ENCODE data around the gene CNOT4. TPM values are rescaled to one million over a fixed set of nuclear protein-coding genes. Genes with fewer than 3 reads are reported as not detected.

The CNOT4 gene
- total RNA-seq, 1 experiment from 2014 or later, result 26.0 TPM

DNA sequence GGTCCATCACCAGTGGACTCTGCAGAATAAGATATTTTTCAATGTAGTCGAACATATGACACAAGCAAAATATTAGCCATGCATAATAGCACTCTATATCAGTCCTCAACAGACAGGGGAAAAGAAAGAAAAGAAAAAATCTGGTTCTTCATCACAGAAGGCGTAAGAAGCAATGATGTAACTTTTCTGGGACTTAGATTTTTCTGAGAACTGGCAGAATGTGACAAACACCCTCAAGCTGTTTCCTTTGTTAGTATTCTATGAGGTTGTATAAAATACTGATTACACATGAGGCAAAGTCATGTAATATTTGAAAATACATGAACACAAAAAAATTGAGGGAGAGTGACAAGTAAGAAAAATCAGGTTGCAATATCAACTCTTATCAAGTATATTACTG, 84.9 kb downstream of the CNOT4 start:
- CTCF ChIA-PET, result no interaction called here
- DNase-seq, result no peak

DNA sequence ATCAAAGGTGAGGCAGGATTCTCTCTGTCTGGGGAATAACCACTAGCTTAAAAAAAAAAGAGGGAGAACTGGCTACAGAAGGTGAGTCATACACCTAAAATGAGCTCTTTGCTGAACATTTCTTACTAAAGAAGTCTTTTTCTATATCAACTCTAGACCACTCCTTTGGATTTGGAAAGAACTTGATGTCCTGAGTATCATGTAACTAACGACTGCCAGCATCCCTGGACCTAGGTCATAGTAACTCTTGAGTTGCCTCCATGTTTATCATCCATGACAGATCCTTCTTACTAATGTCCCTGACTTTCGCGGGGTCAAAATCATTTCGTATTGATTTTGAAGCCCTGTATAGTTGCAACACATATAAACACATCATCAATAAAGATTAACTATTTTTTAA, 89.1 kb downstream of the CNOT4 start:
- no peak overlapping the region for H3K27ac Mint-ChIP-seq (ENCODE audit: unreplicated experiment)
- intact Hi-C loops (cut with micrococcal nuclease; ENCODE audit: unreplicated experiment), result no loop called here
- H3K4me3 Mint-ChIP-seq (ENCODE audit: low read depth, unreplicated experiment), result no peak overlapping the region
- peaks cover 13% of the 10 kb centered on the region for H3K4me1 Mint-ChIP-seq (ENCODE audit: low read depth, unreplicated experiment)
- H3K27me3 Mint-ChIP-seq (ENCODE audit: unreplicated experiment), result no peaks in the 10 kb centered on the region
- no peaks in the 10 kb centered on the region for H3K9me3 Mint-ChIP-seq (ENCODE audit: low read depth, unreplicated experiment)
- no peak for DNase-seq
- H3K36me3 Mint-ChIP-seq (ENCODE audit: insufficient read depth, unreplicated experiment), result no peaks in the 10 kb centered on the region
- no TSS peak for BruUV-seq (replicated peaks)
- CTCF ChIA-PET, result interaction anchor here (1.4 kb wide), 1 partner anchor 9 kb away, joined by 5 read pairs; no protein-coding TSS in a partner anchor
- TF ChIP-seq, protein P1, sequence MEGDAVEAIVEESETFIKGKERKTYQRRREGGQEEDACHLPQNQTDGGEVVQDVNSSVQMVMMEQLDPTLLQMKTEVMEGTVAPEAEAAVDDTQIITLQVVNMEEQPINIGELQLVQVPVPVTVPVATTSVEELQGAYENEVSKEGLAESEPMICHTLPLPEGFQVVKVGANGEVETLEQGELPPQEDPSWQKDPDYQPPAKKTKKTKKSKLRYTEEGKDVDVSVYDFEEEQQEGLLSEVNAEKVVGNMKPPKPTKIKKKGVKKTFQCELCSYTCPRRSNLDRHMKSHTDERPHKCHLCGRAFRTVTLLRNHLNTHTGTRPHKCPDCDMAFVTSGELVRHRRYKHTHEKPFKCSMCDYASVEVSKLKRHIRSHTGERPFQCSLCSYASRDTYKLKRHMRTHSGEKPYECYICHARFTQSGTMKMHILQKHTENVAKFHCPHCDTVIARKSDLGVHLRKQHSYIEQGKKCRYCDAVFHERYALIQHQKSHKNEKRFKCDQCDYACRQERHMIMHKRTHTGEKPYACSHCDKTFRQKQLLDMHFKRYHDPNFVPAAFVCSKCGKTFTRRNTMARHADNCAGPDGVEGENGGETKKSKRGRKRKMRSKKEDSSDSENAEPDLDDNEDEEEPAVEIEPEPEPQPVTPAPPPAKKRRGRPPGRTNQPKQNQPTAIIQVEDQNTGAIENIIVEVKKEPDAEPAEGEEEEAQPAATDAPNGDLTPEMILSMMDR (IDR thresholded peaks at IDR 0.05; ENCODE audit: unreplicated experiment), result no peak

More for the DNA sequence above, 84.9 kb downstream of the CNOT4 start:
- no TSS peak for BruUV-seq (replicated peaks)
- H3K36me3 Mint-ChIP-seq (ENCODE audit: insufficient read depth, unreplicated experiment), result peaks cover 4% of the 10 kb centered on the region
- TF ChIP-seq, protein P1 (IDR thresholded peaks at IDR 0.05; ENCODE audit: unreplicated experiment), result no peak
- no peaks in the 10 kb centered on the region for H3K27me3 Mint-ChIP-seq (ENCODE audit: unreplicated experiment)
- H3K9me3 Mint-ChIP-seq (ENCODE audit: low read depth, unreplicated experiment), result no peaks in the 10 kb centered on the region
- peaks cover 38% of the 10 kb centered on the region for H3K4me1 Mint-ChIP-seq (ENCODE audit: low read depth, unreplicated experiment)
- no peak overlapping the region for H3K27ac Mint-ChIP-seq (ENCODE audit: unreplicated experiment)
- H3K4me3 Mint-ChIP-seq (ENCODE audit: low read depth, unreplicated experiment), result no peak overlapping the region
- intact Hi-C loops (cut with micrococcal nuclease; ENCODE audit: unreplicated experiment), result loop anchor here (5.0 kb wide), 1 partner anchor 62 kb away; no protein-coding TSS in a partner anchor

DNA sequence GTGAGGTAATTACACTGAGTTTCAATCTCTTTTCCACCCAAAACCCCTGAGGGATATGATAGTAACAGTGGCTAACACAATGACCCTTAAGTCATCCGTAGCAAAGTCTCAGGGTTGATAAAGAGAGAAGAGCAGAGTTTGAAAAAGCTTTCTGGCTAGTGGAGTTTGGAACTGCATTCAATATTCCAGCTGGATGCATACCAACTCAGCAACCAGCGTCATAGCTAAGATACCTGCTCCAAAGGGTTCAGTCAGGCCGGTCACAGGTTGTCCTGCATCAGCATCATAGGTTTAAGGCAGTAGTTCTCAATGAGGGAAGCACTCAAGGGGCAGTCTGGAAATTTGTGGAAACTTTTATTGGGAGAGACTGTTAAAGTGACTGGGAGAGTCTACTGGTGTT, 93.5 kb downstream of the CNOT4 start:
- CTCF ChIA-PET, result no interaction called here
- Mint-ChIP-seq H3K27ac (ENCODE audit: unreplicated experiment) (no peak overlapping the region), H3K9me3 (ENCODE audit: low read depth, unreplicated experiment) (no peaks in the 10 kb centered on the region), H3K4me1 (ENCODE audit: low read depth, unreplicated experiment) (peaks cover 11% of the 10 kb centered on the region), H3K27me3 (ENCODE audit: unreplicated experiment) (no peaks in the 10 kb centered on the region), H3K36me3 (ENCODE audit: insufficient read depth, unreplicated experiment) (no peaks in the 10 kb centered on the region), H3K4me3 (ENCODE audit: low read depth, unreplicated experiment) (no peak overlapping the region)
- intact Hi-C loops (cut with micrococcal nuclease; ENCODE audit: unreplicated experiment), result no loop called here
- BruUV-seq (replicated peaks), result no TSS peak
- TF ChIP-seq, protein P1 (IDR thresholded peaks at IDR 0.05; ENCODE audit: unreplicated experiment), result no peak
- DNase-seq, result no peak

DNA sequence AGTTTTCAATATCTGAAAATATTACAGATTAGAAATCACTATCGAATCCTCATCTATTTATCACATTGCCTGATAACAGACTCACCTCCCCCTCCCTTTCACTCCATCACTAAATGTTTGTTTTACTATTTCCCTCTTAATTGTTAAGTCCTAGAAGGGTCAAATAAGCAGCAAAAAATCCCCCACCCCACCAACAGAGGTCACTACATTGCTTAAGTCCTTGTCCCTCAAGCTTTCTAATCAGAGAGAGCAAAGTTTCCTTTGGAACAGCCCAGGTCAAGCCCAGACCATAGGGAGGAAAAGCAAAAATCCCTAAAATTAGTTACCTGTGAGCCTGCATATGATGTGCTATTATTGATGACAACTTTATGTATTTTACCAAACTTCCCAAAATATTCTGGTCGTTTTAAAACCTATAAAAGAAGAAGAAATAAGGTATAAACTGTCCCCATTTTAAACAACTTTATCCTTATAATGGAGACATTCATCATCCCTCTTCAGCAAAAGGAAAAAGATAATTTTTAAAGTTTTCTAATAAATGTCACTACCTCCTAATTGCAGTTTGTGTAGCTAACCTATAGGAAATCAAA, 95.0 kb downstream of the CNOT4 start:
- BruUV-seq (replicated peaks), result no TSS peak

More for the DNA sequence above, 95.0 kb downstream of the CNOT4 start:
- CTCF ChIA-PET, result interaction anchor here (0.9 to 1.3 kb wide), 3 partner anchors 79 to 141 kb away, joined by 3 to 4 read pairs (median 4); no protein-coding TSS in a partner anchor
- H3K4me3 Mint-ChIP-seq (ENCODE audit: low read depth, unreplicated experiment), result no peak overlapping the region
- no peaks in the 10 kb centered on the region for H3K9me3 Mint-ChIP-seq (ENCODE audit: low read depth, unreplicated experiment)
- no peak overlapping the region for H3K27ac Mint-ChIP-seq (ENCODE audit: unreplicated experiment)
- peak; percentile 57 for DNase-seq
- no peaks in the 10 kb centered on the region for H3K36me3 Mint-ChIP-seq (ENCODE audit: insufficient read depth, unreplicated experiment)
- no peaks in the 10 kb centered on the region for H3K27me3 Mint-ChIP-seq (ENCODE audit: unreplicated experiment)
- intact Hi-C loops (cut with micrococcal nuclease; ENCODE audit: unreplicated experiment), result loop anchor here (2.0 to 5.0 kb wide), 2 partner anchors 94 to 142 kb away; partner anchors contain the start of gene NUP205
- TF ChIP-seq, protein P1 (IDR thresholded peaks at IDR 0.05; ENCODE audit: unreplicated experiment), result peak; percentile 58
- no peaks in the 10 kb centered on the region for H3K4me1 Mint-ChIP-seq (ENCODE audit: low read depth, unreplicated experiment)

Data from Calu3 (cell line).